K562 (cell line): Measurements from ENCODE around the gene G6PD. TPM values are rescaled to one million over a fixed set of nuclear protein-coding genes. Genes with fewer than 3 reads are reported as not detected.

ENCODE experiments used
- BRD4 ChIP-seq: fragments of 200-600 bp; sonication (generic); IDR thresholded peaks from 2 replicates; pipeline ENCODE4 v1.6.1; 2017; ENCODE audit warnings: inconsistent platforms
- CBFB ChIP-seq: sonication (generic); formaldehyde crosslinking; IDR thresholded peaks from 2 replicates; pipeline ENCODE4 v1.4.0; 2020; ENCODE audit warnings: mild to moderate bottlenecking, missing genetic modification reagents
- COPS2 ChIP-seq: fragments of 450-650 bp; conservative IDR thresholded peaks from 2 replicates; pipeline ENCODE4 v1.6.1; 2016; ENCODE audit warnings: mild to moderate bottlenecking, moderate library complexity
- ESRRA ChIP-seq: fragments of 450-650 bp; IDR thresholded peaks from 2 replicates; pipeline ENCODE4 v1.6.1; 2014; ENCODE audit warnings: low read depth, mild to moderate bottlenecking, moderate library complexity, borderline replicate concordance
- EWSR1 ChIP-seq: fragments of 450-650 bp; IDR thresholded peaks from 2 replicates; pipeline ENCODE4 v1.6.1; 2018; ENCODE audit warnings: borderline replicate concordance, mild to moderate bottlenecking, low read depth, moderate library complexity; ENCODE audit not compliant: partially characterized antibody
- GATA2 ChIP-seq: sonication (generic); formaldehyde crosslinking; IDR thresholded peaks from 2 replicates; pipeline ENCODE4 v1.4.0; 2020; ENCODE audit warnings: mild to moderate bottlenecking, missing genetic modification reagents
- JUNB ChIP-seq: fragments of 450-650 bp; formaldehyde crosslinking; conservative IDR thresholded peaks from 2 replicates; pipeline ENCODE4 v1.4.0; 2020; ENCODE audit warnings: mild to moderate bottlenecking
- PHTF2 ChIP-seq: fragments of 250-450 bp; sonication (Bioruptor Pico); IDR thresholded peaks from 2 replicates; pipeline ENCODE4 v1.5.0; 2021; ENCODE audit warnings: mild to moderate bottlenecking
- SP1 ChIP-seq: sonication (generic); formaldehyde crosslinking; IDR thresholded peaks from 2 replicates; pipeline ENCODE4 v1.8.1; 2022; ENCODE audit warnings: mild to moderate bottlenecking, missing genetic modification reagents
- TSHZ1 ChIP-seq: fragments of 250-450 bp; sonication (Bioruptor Pico); IDR thresholded peaks from 2 replicates; pipeline ENCODE4 v1.4.0; 2020; ENCODE audit warnings: mild to moderate bottlenecking, moderate library complexity
- USF1 ChIP-seq: sonication (generic); formaldehyde crosslinking; IDR thresholded peaks from 2 replicates; pipeline ENCODE4 v1.9.0; 2022; ENCODE audit warnings: mild to moderate bottlenecking, missing genetic modification reagents
- YY1 ChIP-seq, 3 experiments: IDR thresholded peaks; 2 replicates each; pipeline ENCODE4 v1.6.1; 2011; ENCODE audit warnings: low read length in 2 of 3, mild to moderate bottlenecking in 2 of 3, moderate library complexity in 2 of 3, borderline replicate concordance in 1 of 3, control low read depth in 1 of 3, low read depth in 1 of 3; ENCODE audit not compliant: insufficient read depth in 3 of 3, insufficient replicate concordance in 2 of 3, control insufficient read depth in 1 of 3, insufficient read length in 1 of 3; ENCODE audit errors: extremely low read depth in 1 of 3
- ZNF696 ChIP-seq: fragments of 250-450 bp; sonication (Bioruptor Pico); conservative IDR thresholded peaks from 2 replicates; pipeline ENCODE4 v1.4.0; 2020; ENCODE audit warnings: mild to moderate bottlenecking, moderate library complexity
- polyA plus RNA-seq, 8 experiments: library from polyadenylated mRNA; depleted of rRNA in 4 of 8; stranded (reverse) in 5 of 8; unstranded in 3 of 8; fragments of >200 nt; fragmentation: Nextera tagmentation in 2 of 8; fragmentation: Illumina TruSeq in 1 of 8; extraction: Ambion mirVana in 2 of 8; extraction: Trizol in 1 of 8; gene quantifications; 2 replicates each; pipeline versions ENCODE4 v1.2.1 to v1.2.3, GENCODE V29; 2011 to 2014; ENCODE audit warnings: inconsistent platforms in 1 of 8, missing spikeins in 1 of 8
- total RNA-seq, 7 experiments: library from RNA; depleted of rRNA in 6 of 7; stranded (reverse); fragments of >200 nt in 6 of 7; fragmentation: Illumina TruSeq in 2 of 7; extraction: Trizol in 2 of 7; gene quantifications; 2 replicates each; pipeline versions ENCODE4 v1.2.1 to v1.2.3, GENCODE V29; 2011 to 2021; ENCODE audit warnings: low replicate concordance in 1 of 7
- TF ChIP-seq, protein P1 (sequence below), 2 experiments: fragments of 450-650 bp; IDR thresholded peaks; 2 replicates each; pipeline ENCODE4 v1.6.1; 2016; ENCODE audit warnings: mild to moderate bottlenecking in 2 of 2, borderline replicate concordance in 1 of 2, low read depth in 1 of 2, moderate library complexity in 1 of 2

The G6PD gene
- total and polyA plus RNA-seq, 9 of the 15 experiments (the other 6 are each of a cell fraction or from before 2014, with no cell fraction given), result 2.9 to 222 (median 66.4) TPM

GRCh38 chrX:154490414-154491083 lies 56.1 kb downstream of the G6PD start, which contains the start of gene SLC10A3 (continued):
- TF ChIP-seq TSHZ1 (CRISPR knock-in tag), result no peak
- TF ChIP-seq PHTF2 (CRISPR knock-in tag), result no peak
- TF ChIP-seq JUNB (CRISPR knock-in tag), result no peak
- no peak for TF ChIP-seq CBFB
- TF ChIP-seq COPS2, result no peak
- TF ChIP-seq GATA2, result no peak
- TF ChIP-seq, protein P1, sequence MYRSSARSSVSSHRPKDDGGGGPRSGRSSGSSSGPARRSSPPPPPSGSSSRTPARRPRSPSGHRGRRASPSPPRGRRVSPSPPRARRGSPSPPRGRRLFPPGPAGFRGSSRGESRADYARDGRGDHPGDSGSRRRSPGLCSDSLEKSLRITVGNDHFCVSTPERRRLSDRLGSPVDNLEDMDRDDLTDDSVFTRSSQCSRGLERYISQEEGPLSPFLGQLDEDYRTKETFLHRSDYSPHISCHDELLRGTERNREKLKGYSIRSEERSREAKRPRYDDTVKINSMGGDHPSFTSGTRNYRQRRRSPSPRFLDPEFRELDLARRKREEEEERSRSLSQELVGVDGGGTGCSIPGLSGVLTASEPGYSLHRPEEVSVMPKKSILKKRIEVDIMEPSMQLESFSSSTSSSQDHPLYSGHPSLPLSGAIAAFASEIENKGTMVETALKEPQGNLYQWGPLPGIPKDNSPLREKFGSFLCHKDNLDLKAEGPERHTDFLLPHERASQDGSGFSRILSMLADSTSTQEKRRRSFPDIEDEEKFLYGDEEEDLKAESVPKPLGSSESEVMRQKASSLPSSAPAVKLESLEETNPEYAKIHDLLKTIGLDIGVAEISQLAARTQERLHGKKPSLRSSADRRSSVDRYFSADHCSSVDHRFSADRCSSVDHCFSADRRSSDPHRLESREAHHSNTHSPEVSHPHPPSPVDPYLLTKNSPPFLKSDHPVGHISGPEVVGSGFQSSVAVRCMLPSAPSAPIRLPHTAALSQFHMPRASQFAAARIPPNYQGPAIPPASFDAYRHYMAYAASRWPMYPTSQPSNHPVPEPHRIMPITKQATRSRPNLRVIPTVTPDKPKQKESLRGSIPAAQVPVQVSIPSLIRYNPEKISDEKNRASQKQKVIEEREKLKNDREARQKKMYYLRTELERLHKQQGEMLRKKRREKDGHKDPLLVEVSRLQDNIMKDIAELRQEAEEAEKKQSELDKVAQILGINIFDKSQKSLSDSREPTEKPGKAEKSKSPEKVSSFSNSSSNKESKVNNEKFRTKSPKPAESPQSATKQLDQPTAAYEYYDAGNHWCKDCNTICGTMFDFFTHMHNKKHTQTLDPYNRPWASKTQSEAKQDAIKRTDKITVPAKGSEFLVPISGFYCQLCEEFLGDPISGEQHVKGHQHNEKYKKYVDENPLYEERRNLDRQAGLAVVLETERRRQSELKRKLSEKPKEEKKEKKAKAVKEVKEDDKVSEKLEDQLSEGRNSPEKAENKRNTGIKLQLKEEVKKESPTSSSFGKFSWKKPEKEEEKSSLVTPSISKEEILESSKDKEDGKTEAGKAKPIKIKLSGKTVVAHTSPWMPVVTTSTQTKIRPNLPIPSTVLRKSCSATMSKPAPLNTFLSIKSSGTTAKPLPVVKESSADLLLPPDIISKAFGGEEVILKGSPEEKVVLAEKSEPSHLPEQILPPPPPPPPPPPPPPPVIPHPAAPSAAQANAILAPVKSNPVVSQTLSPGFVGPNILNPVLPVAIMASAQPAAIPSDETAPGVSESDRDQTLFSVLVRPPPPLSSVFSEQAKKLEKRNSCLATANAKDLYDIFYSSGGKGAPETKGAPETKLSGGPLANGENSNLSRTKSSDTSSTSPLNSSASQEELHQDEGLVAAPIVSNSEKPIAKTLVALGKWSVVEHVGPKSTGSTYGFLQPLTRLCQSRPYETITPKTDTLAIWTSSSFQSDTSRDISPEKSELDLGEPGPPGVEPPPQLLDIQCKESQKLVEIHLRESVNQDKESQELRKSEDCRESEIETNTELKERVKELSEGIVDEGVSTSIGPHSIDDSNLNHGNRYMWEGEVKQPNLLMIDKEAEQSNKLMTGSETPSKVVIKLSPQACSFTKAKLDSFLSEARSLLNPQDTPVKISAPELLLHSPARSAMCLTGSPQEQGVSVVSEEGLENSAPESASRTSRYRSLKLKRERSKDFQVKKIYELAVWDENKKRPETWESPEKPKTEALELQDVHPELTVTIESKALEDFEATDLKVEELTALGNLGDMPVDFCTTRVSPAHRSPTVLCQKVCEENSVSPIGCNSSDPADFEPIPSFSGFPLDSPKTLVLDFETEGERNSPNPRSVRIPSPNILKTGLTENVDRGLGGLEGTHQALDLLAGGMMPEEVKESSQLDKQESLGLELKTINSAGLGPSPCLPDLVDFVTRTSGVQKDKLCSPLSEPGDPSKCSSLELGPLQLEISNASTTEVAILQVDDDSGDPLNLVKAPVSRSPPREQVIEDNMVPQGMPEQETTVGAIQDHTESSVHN (IDR thresholded peaks at IDR 0.05; ENCODE audit: borderline replicate concordance in 1 of 2, low read depth in 1 of 2), result no peak
- TF ChIP-seq SP1 (CRISPR knock-in tag), result peak; percentile 69
- TF ChIP-seq YY1 (IDR thresholded peaks at IDR 0.05; ENCODE audit: borderline replicate concordance in 1 of 3, control insufficient read depth in 1 of 3, extremely low read depth in 1 of 3, insufficient read depth in 3 of 3, insufficient read length in 1 of 3, insufficient replicate concordance in 2 of 3, low read depth in 1 of 3, low read length in 2 of 3), result no peak
- TF ChIP-seq EWSR1, result no peak
- TF ChIP-seq ESRRA, result no peak
- TF ChIP-seq ZNF696 (CRISPR knock-in tag), result no peak
- no peak for TF ChIP-seq BRD4
- TF ChIP-seq USF1 (CRISPR knock-in tag), result no peak
